ENCODE data around the gene DSG4.

DNA sequence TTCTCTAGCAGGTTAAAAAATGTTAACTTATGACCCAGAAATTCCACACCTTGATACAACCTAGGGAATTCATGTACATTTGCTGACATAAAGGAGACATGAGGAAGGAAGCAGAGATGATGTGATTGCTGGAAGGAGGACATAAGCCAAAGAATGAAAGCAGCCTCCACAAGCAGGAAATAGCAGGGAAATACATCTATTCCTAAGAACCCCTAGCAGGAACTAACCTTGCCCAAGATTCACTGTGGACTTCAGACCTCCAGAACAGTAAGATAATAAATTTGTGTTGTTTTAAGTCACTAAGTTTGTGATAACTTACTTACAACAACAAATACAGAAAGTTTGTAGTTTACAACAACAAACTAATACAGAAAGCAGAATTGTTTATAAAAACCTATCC is 4.6 kb upstream of the DSG4 start:
- no peak for TF ChIP-seq POLR2A (IDR thresholded peaks at IDR 0.05)
- TF ChIP-seq, protein P1, sequence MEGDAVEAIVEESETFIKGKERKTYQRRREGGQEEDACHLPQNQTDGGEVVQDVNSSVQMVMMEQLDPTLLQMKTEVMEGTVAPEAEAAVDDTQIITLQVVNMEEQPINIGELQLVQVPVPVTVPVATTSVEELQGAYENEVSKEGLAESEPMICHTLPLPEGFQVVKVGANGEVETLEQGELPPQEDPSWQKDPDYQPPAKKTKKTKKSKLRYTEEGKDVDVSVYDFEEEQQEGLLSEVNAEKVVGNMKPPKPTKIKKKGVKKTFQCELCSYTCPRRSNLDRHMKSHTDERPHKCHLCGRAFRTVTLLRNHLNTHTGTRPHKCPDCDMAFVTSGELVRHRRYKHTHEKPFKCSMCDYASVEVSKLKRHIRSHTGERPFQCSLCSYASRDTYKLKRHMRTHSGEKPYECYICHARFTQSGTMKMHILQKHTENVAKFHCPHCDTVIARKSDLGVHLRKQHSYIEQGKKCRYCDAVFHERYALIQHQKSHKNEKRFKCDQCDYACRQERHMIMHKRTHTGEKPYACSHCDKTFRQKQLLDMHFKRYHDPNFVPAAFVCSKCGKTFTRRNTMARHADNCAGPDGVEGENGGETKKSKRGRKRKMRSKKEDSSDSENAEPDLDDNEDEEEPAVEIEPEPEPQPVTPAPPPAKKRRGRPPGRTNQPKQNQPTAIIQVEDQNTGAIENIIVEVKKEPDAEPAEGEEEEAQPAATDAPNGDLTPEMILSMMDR (IDR thresholded peaks at IDR 0.05), result no peak

All from body of pancreas (tissue), 4 donors.